GM21619 (cell line): ENCODE results near the gene GON4L.
"Not testable (repeated sequence)": the region's sequence is repeated elsewhere in the genome, so short reads cannot be mapped to it uniquely, and the experiment has no call there.

Experiments used
- ATAC-seq: cut with Tn5 transposase; IDR thresholded peaks from one replicate; pipeline ENCODE4 v1.9.1; 2021; ENCODE audit not compliant: unreplicated experiment

GON4L gene

GRCh38 chr1:155856975-155857930 is at the start of gene GON4L:
TSS of gene GON4L (minus strand) at chr1:155857214. CDS start at chr1:155853780, 3,434 bp downstream.
- ATAC-seq = peak; percentile 41

GRCh38 chr1:155904261-155904660 is 47.2 kb upstream of the GON4L start:
- ATAC-seq = no peak

- ATAC-seq = no peak
Measured at GRCh38 chr1:155900161-155900560, 43.1 kb upstream of the GON4L start.

GRCh38 chr1:155899683-155900082 is 42.7 kb upstream of the GON4L start:
- no peak for ATAC-seq

- ATAC-seq = no peak
Measured at GRCh38 chr1:155898888-155899287, 41.9 kb upstream of the GON4L start.

- no peak for ATAC-seq
Measured at GRCh38 chr1:155897746-155898145, 40.7 kb upstream of the GON4L start.

GRCh38 chr1:155896476-155896875 is 39.5 kb upstream of the GON4L start:
- ATAC-seq = not testable (repeated sequence)

- not testable (repeated sequence) for ATAC-seq
Measured at GRCh38 chr1:155895617-155896016, 38.6 kb upstream of the GON4L start.

- ATAC-seq = no peak
Measured at GRCh38 chr1:155893389-155894142, 36.6 kb upstream of the GON4L start.

GRCh38 chr1:155892796-155893195 is 35.8 kb upstream of the GON4L start:
- no peak for ATAC-seq

- no peak for ATAC-seq
Measured at GRCh38 chr1:155890251-155890650, 33.2 kb upstream of the GON4L start.

GRCh38 chr1:155889566-155889965 is 32.6 kb upstream of the GON4L start:
- no peak for ATAC-seq

- ATAC-seq = no peak
Measured at GRCh38 chr1:155888481-155888880, 31.5 kb upstream of the GON4L start.

GRCh38 chr1:155884982-155885381 is 28.0 kb upstream of the GON4L start:
- no peak for ATAC-seq

GRCh38 chr1:155884031-155884960 is 27.3 kb upstream of the GON4L start:
- no peak for ATAC-seq

GRCh38 chr1:155882766-155883165 is 25.8 kb upstream of the GON4L start:
- ATAC-seq = no peak

GRCh38 chr1:155882235-155882634 is 25.2 kb upstream of the GON4L start:
- no peak for ATAC-seq

GRCh38 chr1:155880950-155881349 is 23.9 kb upstream of the GON4L start:
- ATAC-seq = no peak

- no peak for ATAC-seq
Measured at GRCh38 chr1:155880251-155880650, 23.2 kb upstream of the GON4L start.

GRCh38 chr1:155877945-155878344 is 20.9 kb upstream of the GON4L start:
- no peak for ATAC-seq

GRCh38 chr1:155873860-155874259 is 16.8 kb upstream of the GON4L start:
- no peak for ATAC-seq
